NCI-H82 treated with DMSO at 0.1 percent for 48 hours (cell line): Measurements from ENCODE around the gene NUDT2.

Experiments used
- DNase-seq: peaks from one replicate; lab custom pipeline; 2025; ENCODE audit not compliant: unreplicated experiment; lab: John Stamatoyannopoulos, UW

The NUDT2 gene

DNA sequence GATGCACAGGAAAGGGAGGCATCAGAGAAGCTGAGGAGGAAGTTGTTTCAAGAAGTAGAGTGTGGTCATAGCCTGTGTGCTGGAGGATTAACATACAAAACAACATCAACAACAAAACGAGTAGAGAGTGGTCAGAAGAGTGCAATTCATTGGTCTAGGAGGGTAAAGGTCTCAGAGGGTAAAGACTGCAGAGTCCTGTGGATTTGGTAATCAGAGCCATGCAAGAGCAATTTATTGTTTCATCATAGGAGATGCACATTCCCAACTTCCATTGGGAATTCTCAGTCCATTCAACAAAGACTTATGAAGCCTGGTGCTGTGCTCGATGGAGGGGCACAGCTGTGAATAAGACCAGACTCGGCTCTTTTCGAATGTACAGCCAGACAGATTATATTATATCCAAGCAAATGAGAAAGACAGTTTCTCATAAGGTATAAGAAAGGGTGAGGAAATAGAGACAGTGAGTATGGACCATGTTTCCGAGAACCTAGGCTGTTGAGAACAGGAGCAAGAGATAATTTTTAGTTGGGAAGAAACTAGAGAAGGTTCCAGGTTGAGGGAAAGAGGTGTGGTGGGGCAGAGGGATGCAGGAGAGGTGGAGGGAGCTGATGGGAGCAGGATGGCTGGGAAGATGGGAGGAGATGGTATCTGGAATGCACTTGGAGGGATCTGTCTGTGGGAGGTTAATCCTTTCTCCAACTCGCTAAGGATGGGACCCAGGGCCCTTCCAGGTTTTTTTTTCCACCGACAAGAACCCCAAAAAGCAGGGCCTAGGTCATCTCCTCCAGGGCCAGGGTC, 55.2 kb downstream of the NUDT2 start:
- no peak for DNase-seq

DNA sequence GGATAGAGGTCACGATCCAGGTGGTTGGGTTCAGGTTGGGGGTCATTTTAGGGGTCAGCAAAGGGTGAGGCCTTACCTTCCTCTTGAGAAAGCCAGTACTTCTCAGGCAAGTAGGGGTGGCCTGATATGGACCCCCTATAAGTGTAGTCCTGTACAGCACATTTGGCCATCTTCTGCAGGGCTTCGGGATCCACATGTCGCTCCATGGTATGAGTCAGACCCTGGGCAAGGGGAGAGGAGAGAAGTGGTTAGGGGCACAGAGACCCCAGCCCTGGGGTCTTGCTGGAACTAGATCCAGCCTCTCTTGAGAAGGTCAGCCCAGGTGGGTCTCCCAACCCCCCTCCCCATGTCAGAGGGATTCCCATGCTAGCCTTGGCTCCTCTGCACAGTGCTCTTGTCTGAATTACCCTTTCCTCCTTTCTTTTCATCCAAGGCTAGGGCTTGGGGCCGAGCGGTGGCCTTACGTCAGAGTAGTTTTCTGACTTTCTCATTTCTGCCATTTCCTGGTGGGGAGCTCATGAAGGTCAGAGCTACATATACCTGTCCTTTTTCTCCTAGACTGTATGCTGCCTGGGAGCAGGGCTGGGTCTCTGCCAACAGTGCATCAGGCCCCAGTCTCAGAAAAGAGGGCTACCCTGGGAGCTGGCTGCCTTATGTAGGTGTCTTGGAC, 56.3 kb downstream of the NUDT2 start:
- DNase-seq, result no peak

DNA sequence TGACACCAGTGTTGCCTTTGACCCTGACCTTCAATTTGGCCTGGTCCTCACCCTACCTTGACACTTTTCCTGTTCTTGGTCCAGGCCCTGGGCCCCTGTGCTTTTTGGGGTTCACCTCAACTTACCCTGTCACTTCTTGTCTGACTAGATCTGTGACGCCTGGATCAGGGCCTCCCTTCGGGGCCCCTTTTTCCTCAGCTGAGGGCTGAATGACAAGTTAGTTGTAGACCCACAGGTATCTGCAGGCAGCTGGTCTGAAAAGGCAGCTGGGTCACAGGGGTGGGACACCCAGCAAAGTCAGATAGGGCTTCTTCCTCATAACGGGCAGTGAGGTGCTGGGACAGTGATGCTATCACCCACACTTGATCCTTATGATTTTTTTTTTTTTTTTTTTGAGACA, 57.3 kb downstream of the NUDT2 start:
- DNase-seq, result no peak

- no peak for DNase-seq
Measured at GRCh38 chr9:34387239-34387638, 57.9 kb downstream of the NUDT2 start.

- DNase-seq, result no peak
Measured at GRCh38 chr9:34392511-34392910, 63.1 kb downstream of the NUDT2 start.
